Panc1 (cell line): ENCODE measurements around the gene LRIT1. TPM values are rescaled to one million over a fixed set of nuclear protein-coding genes. Genes with fewer than 3 reads are reported as not detected.

ENCODE experiments used
- ATAC-seq: fragments of 200-7000 bp; cut with Tn5 transposase; 2 replicates; pipeline ENCODE4 v1.9.1; 2020; ENCODE audit warnings: mild to moderate bottlenecking, moderate library complexity
- BruUV-seq: library from RNA; stranded (reverse); fragments of 400-500 nt; replicated peaks from 2 replicates; lab custom pipeline; 2021; lab: Mats Ljungman, UMichigan
- CTCF ChIA-PET: fragments of 300-600 bp; sonication (Branson Sonifier 250); formaldehyde crosslinking; loops from one replicate; lab custom pipeline; 2022; ENCODE audit warnings: antibody characterized with exemption; lab: Charles Lee
- POLR2A ChIA-PET: fragments of 300-600 bp; sonication (Branson Sonifier 250); formaldehyde crosslinking; loops from one replicate; lab custom pipeline; 2022; ENCODE audit warnings: antibody characterized with exemption; lab: Charles Lee
- DNase-seq: peaks from one replicate; pipeline ENCODE4 v3.0.0-alpha.2; 2010; ENCODE audit warnings: low read depth, low spot score
- H3K27ac ChIP-seq: 2 replicates; pipeline ENCODE4 v1.5.1; 2011; ENCODE audit warnings: mild to moderate bottlenecking, low read length, inconsistent platforms
- H3K27me3 ChIP-seq: fragments of 200-500 bp; sonication (Bioruptor generic); 2 replicates; pipeline ENCODE4 v1.6.0; 2014; ENCODE audit warnings: low read length, inconsistent platforms; ENCODE audit not compliant: control insufficient read depth, insufficient read depth
- H3K36me3 ChIP-seq: fragments of 200-500 bp; sonication (Bioruptor generic); 2 replicates; pipeline ENCODE4 v1.5.1; 2014; ENCODE audit warnings: inconsistent platforms, mild to moderate bottlenecking, low read length, moderate library complexity; ENCODE audit not compliant: control insufficient read depth, insufficient read depth
- H3K4me1 ChIP-seq: 2 replicates; pipeline ENCODE4 v1.5.1; 2011; ENCODE audit warnings: inconsistent platforms, mild to moderate bottlenecking, low read length, moderate library complexity; ENCODE audit not compliant: control insufficient read depth, insufficient read depth
- H3K4me3 ChIP-seq, 2 experiments: 2 replicates each; pipeline ENCODE4 v1.5.1; 2011 to 2012; ENCODE audit warnings: low read depth in 2 of 2, low read length in 2 of 2, mild to moderate bottlenecking in 2 of 2, inconsistent platforms in 1 of 2, moderate library complexity in 1 of 2
- H3K9me3 ChIP-seq: fragments of 200-500 bp; sonication (Bioruptor generic); 2 replicates; pipeline ENCODE4 v1.5.1; 2014; ENCODE audit warnings: low read depth, mild to moderate bottlenecking, inconsistent platforms, low read length, moderate library complexity; ENCODE audit not compliant: control insufficient read depth, insufficient read depth
- POLR2AphosphoS5 ChIP-seq: IDR thresholded peaks from 2 replicates; pipeline ENCODE4 v1.6.1; 2012; ENCODE audit warnings: mild to moderate bottlenecking, low read depth, low read length, moderate library complexity
- SIN3A ChIP-seq: IDR thresholded peaks from 2 replicates; pipeline ENCODE4 v1.6.1; 2012; ENCODE audit warnings: low read depth, mild to moderate bottlenecking, low read length, moderate library complexity, borderline replicate concordance; ENCODE audit not compliant: insufficient read depth
- TCF7L2 ChIP-seq: IDR thresholded peaks from 2 replicates; pipeline ENCODE4 v1.6.1; 2011; ENCODE audit warnings: mild to moderate bottlenecking, low read depth, low read length, inconsistent platforms
- in situ Hi-C: cut with HindIII; loops from 2 replicates; pipeline ENCODE4 v1.10.0; 2016; ENCODE audit warnings: low sequenced_read_pairs, low pct_unique_long_range_greater_than_20kb
- intact Hi-C: fragments of 100-400 bp; cut with micrococcal nuclease; formaldehyde crosslinking; loops from one replicate; pipeline ENCODE4 v1.10.0; 2022; ENCODE audit not compliant: unreplicated experiment
- total RNA-seq: library from RNA; stranded (reverse); gene quantifications from one replicate; pipeline ENCODE4 v1.2.1, GENCODE V29; 2021; ENCODE audit not compliant: unreplicated experiment
- TF ChIP-seq, protein P1 (sequence below), 2 experiments: IDR thresholded peaks; 2 replicates each; pipeline ENCODE4 v1.6.1; 2011 to 2012; ENCODE audit warnings: low read depth in 2 of 2, control low read depth in 1 of 2, low read length in 1 of 2, mild to moderate bottlenecking in 1 of 2, moderate library complexity in 1 of 2; ENCODE audit not compliant: insufficient read depth in 1 of 2
- TF ChIP-seq, protein P2 (sequence below): fragments of 450-650 bp; IDR thresholded peaks from 2 replicates; pipeline ENCODE4 v1.5.1; 2017; ENCODE audit warnings: mild to moderate bottlenecking

LRIT1 gene
- total RNA-seq, 1 experiment from 2014 or later = not detected

DNA sequence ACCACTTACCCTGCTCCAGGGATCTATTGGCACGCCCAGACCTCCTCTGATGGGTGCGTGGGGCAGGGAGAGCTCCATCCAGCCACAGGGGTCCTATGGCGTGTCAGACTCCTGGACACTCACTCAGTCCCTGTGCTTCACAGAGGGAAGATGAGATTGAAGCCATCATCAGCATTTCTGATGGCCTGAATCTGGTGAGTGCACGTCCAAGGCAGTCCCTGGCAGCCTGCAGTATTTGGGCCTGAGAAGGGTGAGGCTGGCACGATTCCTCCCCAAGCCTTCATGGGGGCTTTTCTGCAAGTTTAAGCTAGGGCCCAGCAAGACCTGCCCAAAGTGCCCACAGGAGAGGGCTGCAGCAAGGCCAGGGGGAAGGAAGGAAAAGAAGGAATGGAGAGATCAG is 43.7 kb downstream of the LRIT1 start:
- peaks cover 40% of the 10 kb centered on the region for H3K27me3 ChIP-seq
- H3K4me1 ChIP-seq = peaks cover 13% of the 10 kb centered on the region
- in situ Hi-C loops = no loop called here
- DNase-seq (no peak), ATAC-seq (no peak)
- no peaks in the 10 kb centered on the region for H3K36me3 ChIP-seq
- BruUV-seq = no TSS peak
- intact Hi-C loops = no loop called here
- ChIA-PET POLR2A (no interaction called here), CTCF (no interaction called here)
- H3K4me3 ChIP-seq = no peak overlapping the region
- H3K27ac ChIP-seq = no peak overlapping the region
- TF ChIP-seq, protein P1, sequence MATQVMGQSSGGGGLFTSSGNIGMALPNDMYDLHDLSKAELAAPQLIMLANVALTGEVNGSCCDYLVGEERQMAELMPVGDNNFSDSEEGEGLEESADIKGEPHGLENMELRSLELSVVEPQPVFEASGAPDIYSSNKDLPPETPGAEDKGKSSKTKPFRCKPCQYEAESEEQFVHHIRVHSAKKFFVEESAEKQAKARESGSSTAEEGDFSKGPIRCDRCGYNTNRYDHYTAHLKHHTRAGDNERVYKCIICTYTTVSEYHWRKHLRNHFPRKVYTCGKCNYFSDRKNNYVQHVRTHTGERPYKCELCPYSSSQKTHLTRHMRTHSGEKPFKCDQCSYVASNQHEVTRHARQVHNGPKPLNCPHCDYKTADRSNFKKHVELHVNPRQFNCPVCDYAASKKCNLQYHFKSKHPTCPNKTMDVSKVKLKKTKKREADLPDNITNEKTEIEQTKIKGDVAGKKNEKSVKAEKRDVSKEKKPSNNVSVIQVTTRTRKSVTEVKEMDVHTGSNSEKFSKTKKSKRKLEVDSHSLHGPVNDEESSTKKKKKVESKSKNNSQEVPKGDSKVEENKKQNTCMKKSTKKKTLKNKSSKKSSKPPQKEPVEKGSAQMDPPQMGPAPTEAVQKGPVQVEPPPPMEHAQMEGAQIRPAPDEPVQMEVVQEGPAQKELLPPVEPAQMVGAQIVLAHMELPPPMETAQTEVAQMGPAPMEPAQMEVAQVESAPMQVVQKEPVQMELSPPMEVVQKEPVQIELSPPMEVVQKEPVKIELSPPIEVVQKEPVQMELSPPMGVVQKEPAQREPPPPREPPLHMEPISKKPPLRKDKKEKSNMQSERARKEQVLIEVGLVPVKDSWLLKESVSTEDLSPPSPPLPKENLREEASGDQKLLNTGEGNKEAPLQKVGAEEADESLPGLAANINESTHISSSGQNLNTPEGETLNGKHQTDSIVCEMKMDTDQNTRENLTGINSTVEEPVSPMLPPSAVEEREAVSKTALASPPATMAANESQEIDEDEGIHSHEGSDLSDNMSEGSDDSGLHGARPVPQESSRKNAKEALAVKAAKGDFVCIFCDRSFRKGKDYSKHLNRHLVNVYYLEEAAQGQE (IDR thresholded peaks at IDR 0.05; ENCODE audit: insufficient read depth in 1 of 2, low read depth in 2 of 2, low read length in 1 of 2) = no peak
- no peak for TF ChIP-seq POLR2AphosphoS5
- TF ChIP-seq TCF7L2 = no peak
- no peak for TF ChIP-seq SIN3A
- TF ChIP-seq, protein P2, sequence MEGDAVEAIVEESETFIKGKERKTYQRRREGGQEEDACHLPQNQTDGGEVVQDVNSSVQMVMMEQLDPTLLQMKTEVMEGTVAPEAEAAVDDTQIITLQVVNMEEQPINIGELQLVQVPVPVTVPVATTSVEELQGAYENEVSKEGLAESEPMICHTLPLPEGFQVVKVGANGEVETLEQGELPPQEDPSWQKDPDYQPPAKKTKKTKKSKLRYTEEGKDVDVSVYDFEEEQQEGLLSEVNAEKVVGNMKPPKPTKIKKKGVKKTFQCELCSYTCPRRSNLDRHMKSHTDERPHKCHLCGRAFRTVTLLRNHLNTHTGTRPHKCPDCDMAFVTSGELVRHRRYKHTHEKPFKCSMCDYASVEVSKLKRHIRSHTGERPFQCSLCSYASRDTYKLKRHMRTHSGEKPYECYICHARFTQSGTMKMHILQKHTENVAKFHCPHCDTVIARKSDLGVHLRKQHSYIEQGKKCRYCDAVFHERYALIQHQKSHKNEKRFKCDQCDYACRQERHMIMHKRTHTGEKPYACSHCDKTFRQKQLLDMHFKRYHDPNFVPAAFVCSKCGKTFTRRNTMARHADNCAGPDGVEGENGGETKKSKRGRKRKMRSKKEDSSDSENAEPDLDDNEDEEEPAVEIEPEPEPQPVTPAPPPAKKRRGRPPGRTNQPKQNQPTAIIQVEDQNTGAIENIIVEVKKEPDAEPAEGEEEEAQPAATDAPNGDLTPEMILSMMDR = no peak
- H3K9me3 ChIP-seq = no peaks in the 10 kb centered on the region

DNA sequence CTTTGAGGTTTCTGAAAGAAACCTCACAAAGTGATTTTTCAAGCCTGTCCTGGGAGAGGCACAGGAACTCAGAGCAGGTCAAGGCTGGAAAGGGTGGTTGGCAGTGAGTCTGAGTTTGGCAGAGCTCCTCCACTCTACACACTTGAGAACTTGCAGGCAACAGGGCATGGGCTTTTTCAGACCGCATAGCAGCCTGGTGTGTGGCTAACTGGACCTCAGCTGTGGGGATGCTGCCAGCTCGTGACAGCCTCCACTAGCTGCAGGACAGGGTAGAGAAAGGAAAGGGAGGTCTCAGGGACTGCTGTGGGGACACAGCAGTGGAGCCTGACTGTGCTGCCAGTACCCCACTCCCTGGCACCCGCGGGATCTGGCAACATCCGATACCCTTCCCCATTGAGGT is 44.4 kb downstream of the LRIT1 start:
- no peak overlapping the region for H3K4me3 ChIP-seq
- intact Hi-C loops (no loop called here), in situ Hi-C loops (no loop called here)
- CTCF ChIA-PET = no interaction called here
- DNase-seq = no peak
- H3K27me3 ChIP-seq = peaks cover 40% of the 10 kb centered on the region
- no peaks in the 10 kb centered on the region for H3K9me3 ChIP-seq
- BruUV-seq = no TSS peak
- H3K4me1 ChIP-seq = peaks cover 13% of the 10 kb centered on the region
- TF ChIP-seq, protein P1 (IDR thresholded peaks at IDR 0.05; ENCODE audit: insufficient read depth in 1 of 2, low read depth in 2 of 2, low read length in 1 of 2) = no peak
- no peak for TF ChIP-seq TCF7L2
- TF ChIP-seq SIN3A = no peak
- no peak for TF ChIP-seq POLR2AphosphoS5
- TF ChIP-seq, protein P2 = no peak
- H3K27ac ChIP-seq = no peak overlapping the region
- H3K36me3 ChIP-seq = no peaks in the 10 kb centered on the region
- ATAC-seq = peak; percentile 39; the same call in 1 of the 2 replicates
- POLR2A ChIA-PET = no interaction called here
